Transverse colon (tissue), 4 donors: ENCODE results near the gene ATOH7. TPM values are rescaled to one million over a fixed set of nuclear protein-coding genes. Genes with fewer than 3 reads are reported as not detected.
"Not testable (repeated sequence)": the region's sequence is repeated elsewhere in the genome, so short reads cannot be mapped to it uniquely, and the experiment has no call there.

ENCODE experiments used
- DNase-seq: peaks from one replicate; pipeline ENCODE4 v3.0.0-alpha.2; 2019
- H3K27ac ChIP-seq, 4 donors: fragments of 200-600 bp; sonication (generic); 2 replicates each; pipeline ENCODE4 v1.5.1; 2016 to 2018; ENCODE audit warnings: inconsistent platforms in 4 of 4
- H3K27me3 ChIP-seq: fragments of 200-600 bp; sonication (generic); 2 replicates; pipeline ENCODE4 v1.5.1; 2017; ENCODE audit warnings: inconsistent platforms
- H3K36me3 ChIP-seq, 4 donors: fragments of 200-600 bp; sonication (generic); 2 replicates each; pipeline ENCODE4 v1.5.1; 2017 to 2019; ENCODE audit warnings: inconsistent platforms in 4 of 4
- H3K4me1 ChIP-seq, 4 donors: fragments of 200-600 bp; sonication (generic); 2 replicates each; pipeline ENCODE4 v1.5.1; 2017 to 2020; ENCODE audit warnings: inconsistent platforms in 4 of 4
- H3K4me3 ChIP-seq, 4 donors: fragments of 200-600 bp; sonication (generic); 1 replicate in 1 of 4; 2 replicates in 3 of 4; pipeline versions ENCODE4 v1.5.1 to v1.6.1; 2017 to 2019; ENCODE audit warnings: inconsistent platforms in 4 of 4
- H3K9me3 ChIP-seq, 2 donors: fragments of 200-600 bp; sonication (generic); 2 replicates each; pipeline ENCODE4 v1.5.1; 2017 to 2019; ENCODE audit warnings: inconsistent platforms in 2 of 2
- EP300 ChIP-seq: sonication (generic); formaldehyde crosslinking; IDR thresholded peaks from one replicate; pipeline ENCODE4 v1.6.1; 2017; ENCODE audit warnings: antibody characterized with exemption, low read depth
- POLR2A ChIP-seq: fragments of 450-650 bp; IDR thresholded peaks from one replicate; pipeline ENCODE4 v1.6.1; 2016; ENCODE audit warnings: antibody characterized with exemption, mild to moderate bottlenecking, moderate library complexity
- POLR2AphosphoS5 ChIP-seq, 3 donors: sonication (generic); formaldehyde crosslinking; IDR thresholded peaks; one replicate each; pipeline ENCODE4 v1.6.1; 2016; ENCODE audit warnings: antibody characterized with exemption in 3 of 3
- WGBS, 2 donors: methylation state at CpG; one replicate each; pipeline ENCODE4 v1.1.5; 2018; ENCODE audit warnings: low coverage in 1 of 2; 5-methylcytosine and 5-hydroxymethylcytosine counted together
- in situ Hi-C, 4 donors: fragments of 200-750 bp; cut with MboI; loops; one replicate each; pipeline versions ENCODE4 v1.15.0 to v1.15.1; 2017; ENCODE audit warnings: low sequenced_read_pairs in 3 of 4, low pct_ligation_motif_present in 1 of 4, low pct_unique_long_range_greater_than_20kb in 1 of 4
- intact Hi-C: fragments of 100-400 bp; cut with DNase I; formaldehyde crosslinking; loops from one replicate; pipeline ENCODE4 v1.15.1; 2023; ENCODE audit warnings: low total_unique reads
- total RNA-seq, 4 donors: library from RNA; depleted of rRNA; stranded (reverse); fragments of >200 nt; gene quantifications; one replicate each; pipeline ENCODE4 v1.1.0, GENCODE V29; 2016
- TF ChIP-seq, protein P1 (sequence below), 5 experiments: fragments of 200-600 bp in 3 of 5; fragments of 450-650 bp in 2 of 5; sonication (generic) in 3 of 5; IDR thresholded peaks; 1 replicate in 2 of 5; 2 replicates in 3 of 5; pipeline ENCODE4 v1.5.1; 2016 to 2017; ENCODE audit warnings: antibody characterized with exemption in 5 of 5, inconsistent platforms in 3 of 5, mild to moderate bottlenecking in 2 of 5, moderate library complexity in 1 of 5

ATOH7 gene
- under 1 TPM in 2 of 4 donors, not detected in 2; 0.27 to 0.79 TPM for total RNA-seq

DNA sequence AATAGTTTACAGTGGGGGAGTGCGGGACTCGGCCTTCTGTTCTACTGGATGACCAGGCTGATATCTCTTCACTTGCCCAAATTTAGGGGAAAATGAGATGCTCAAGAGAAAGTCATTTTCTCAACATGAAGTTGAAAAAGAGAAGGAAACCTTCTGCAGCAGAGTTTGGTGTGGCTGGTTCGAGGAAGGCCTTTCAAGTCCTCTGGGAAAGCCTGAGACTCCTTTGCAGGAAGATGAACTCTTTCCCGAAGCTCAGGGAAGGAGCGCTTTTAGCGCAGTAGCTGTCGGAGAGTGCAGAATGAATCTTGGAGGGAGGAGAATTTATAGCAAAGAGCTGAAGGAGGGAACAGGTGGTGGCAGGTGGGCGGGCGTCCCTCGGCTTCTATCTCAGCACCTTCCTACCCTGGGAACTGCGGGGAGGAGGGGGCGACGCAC lies at the start of gene ATOH7:
TSS of gene ATOH7 (minus strand) at position 297 of the 435 bp plus-strand sequence. CDS start 436 bp downstream, outside the sequence.
- TF ChIP-seq POLR2AphosphoS5 (IDR thresholded peaks at IDR 0.05): no peak
- TF ChIP-seq, protein P1, sequence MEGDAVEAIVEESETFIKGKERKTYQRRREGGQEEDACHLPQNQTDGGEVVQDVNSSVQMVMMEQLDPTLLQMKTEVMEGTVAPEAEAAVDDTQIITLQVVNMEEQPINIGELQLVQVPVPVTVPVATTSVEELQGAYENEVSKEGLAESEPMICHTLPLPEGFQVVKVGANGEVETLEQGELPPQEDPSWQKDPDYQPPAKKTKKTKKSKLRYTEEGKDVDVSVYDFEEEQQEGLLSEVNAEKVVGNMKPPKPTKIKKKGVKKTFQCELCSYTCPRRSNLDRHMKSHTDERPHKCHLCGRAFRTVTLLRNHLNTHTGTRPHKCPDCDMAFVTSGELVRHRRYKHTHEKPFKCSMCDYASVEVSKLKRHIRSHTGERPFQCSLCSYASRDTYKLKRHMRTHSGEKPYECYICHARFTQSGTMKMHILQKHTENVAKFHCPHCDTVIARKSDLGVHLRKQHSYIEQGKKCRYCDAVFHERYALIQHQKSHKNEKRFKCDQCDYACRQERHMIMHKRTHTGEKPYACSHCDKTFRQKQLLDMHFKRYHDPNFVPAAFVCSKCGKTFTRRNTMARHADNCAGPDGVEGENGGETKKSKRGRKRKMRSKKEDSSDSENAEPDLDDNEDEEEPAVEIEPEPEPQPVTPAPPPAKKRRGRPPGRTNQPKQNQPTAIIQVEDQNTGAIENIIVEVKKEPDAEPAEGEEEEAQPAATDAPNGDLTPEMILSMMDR (IDR thresholded peaks at IDR 0.05): no peak
- no peak for TF ChIP-seq EP300
- TF ChIP-seq POLR2A: no peak

GRCh38 chr10:68280758-68281157 lies 48.8 kb upstream of the ATOH7 start:
- no peak overlapping the region for H3K4me3 ChIP-seq
- 93 to 96% methylated on average over 3 to 4 of the region's 4 CpGs for WGBS, 2 donors
- in situ Hi-C loops (no loop called here), intact Hi-C loops (no loop called here)
- H3K36me3 ChIP-seq: no peaks in the 10 kb centered on the region
- TF ChIP-seq POLR2AphosphoS5 (IDR thresholded peaks at IDR 0.05) (no peak), POLR2A (no peak), EP300 (no peak)
- TF ChIP-seq, protein P1 (IDR thresholded peaks at IDR 0.05): no peak
- no peak for DNase-seq
- H3K4me1 ChIP-seq: no peaks in the 10 kb centered on the region
- H3K27ac ChIP-seq: no peak overlapping the region
- H3K27me3 ChIP-seq: no peaks in the 10 kb centered on the region
- H3K9me3 ChIP-seq: peaks cover 7 to 13% of the 10 kb centered on the region in 2 donors

More for the DNA sequence above, at the start of gene ATOH7:
- intact Hi-C loops (no loop called here), in situ Hi-C loops (no loop called here)
- Histone ChIP-seq H3K27ac (peak within 1 kb of the TSS; percentile 69 to 85 (median 78)), H3K9me3 (no peaks in the 10 kb centered on the region), H3K4me3 (peak within 1 kb of the TSS; percentile 51 to 68 (median 56)), H3K36me3 (no peaks in the 10 kb centered on the region), H3K27me3 (peaks cover 6% of the 10 kb centered on the region), H3K4me1 (peaks cover 5 to 12% (median 7%) of the 10 kb centered on the region in 4 donors)
- DNase-seq: peak; percentile 8
- WGBS, 2 donors: 54 to 56% methylated on average over 5 to 13 of the region's 13 CpGs

- H3K36me3 ChIP-seq, intact Hi-C loops, H3K27me3 ChIP-seq, H3K4me1 ChIP-seq, in situ Hi-C loops, DNase-seq, H3K27ac ChIP-seq, H3K4me3 ChIP-seq: not testable (repeated sequence)
- WGBS, 2 donors: 94 to 100% methylated on average over 7 to 42 of the region's 70 CpGs
- H3K9me3 ChIP-seq: peaks cover 7 to 13% of the 10 kb centered on the region in 2 donors
These were observed 47.2 kb upstream of the ATOH7 start for GRCh38 chr10:68278906-68279753.

DNA sequence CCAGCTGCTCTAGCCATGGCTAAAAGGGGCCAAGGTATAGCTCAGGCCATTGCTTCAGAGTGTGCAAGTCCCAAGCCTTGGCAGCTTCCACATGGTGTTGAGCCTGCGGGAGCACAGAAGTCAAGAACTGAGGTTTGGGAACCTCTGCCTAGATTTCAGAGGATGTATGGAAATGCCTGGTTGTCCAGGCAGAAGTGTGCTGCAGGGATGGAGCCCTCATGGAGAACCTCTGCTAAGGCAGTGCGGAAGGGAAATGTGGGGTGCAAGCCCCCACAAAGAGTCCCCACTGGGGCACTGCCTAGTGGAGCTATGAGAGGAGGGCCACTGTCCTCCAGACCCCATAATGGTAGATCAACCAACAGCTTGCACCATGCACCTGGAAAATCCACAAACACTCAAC lies 45.9 kb upstream of the ATOH7 start:
- H3K4me1 ChIP-seq, H3K4me3 ChIP-seq, H3K36me3 ChIP-seq, in situ Hi-C loops, DNase-seq, H3K27ac ChIP-seq, intact Hi-C loops, H3K27me3 ChIP-seq: not testable (repeated sequence)
- 90% methylated on average over 2 of the region's 2 CpGs; no CpG with 5 or more reads in 1 of the 2 donors for WGBS, 2 donors
- peaks cover 7 to 13% of the 10 kb centered on the region in 2 donors for H3K9me3 ChIP-seq

DNA sequence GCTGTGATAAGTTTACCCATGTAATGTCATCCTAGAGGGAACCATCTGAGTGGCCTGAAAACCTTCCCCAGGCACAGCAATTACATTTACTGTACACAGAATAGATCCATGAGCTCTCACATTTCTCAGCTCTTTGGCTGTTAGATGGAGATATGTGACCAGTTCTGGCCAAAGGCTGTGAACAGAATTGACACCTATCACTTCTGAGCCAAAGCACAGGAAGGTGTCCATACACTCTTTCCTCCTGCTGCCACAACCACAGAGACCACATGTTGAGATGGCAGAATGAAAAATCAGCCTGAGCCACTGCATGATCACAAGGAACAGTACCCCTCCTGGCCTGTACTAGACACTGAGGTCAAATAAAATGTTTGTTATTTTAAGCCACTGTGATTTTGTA lies 44.3 kb upstream of the ATOH7 start:
- in situ Hi-C loops (no loop called here), intact Hi-C loops (no loop called here)
- no peak overlapping the region for H3K4me3 ChIP-seq
- H3K4me1 ChIP-seq: no peaks in the 10 kb centered on the region
- no peak for DNase-seq
- no peak overlapping the region for H3K27ac ChIP-seq
- no peaks in the 10 kb centered on the region for H3K27me3 ChIP-seq
- H3K9me3 ChIP-seq: peaks cover 7 to 13% of the 10 kb centered on the region in 2 donors
- H3K36me3 ChIP-seq: no peaks in the 10 kb centered on the region
- TF ChIP-seq POLR2A (no peak), POLR2AphosphoS5 (IDR thresholded peaks at IDR 0.05) (no peak)
- TF ChIP-seq, protein P1 (IDR thresholded peaks at IDR 0.05): no peak
